Endodermal cell (in vitro differentiated cells): ENCODE results near the gene DDX19B. TPM values are rescaled to one million over a fixed set of nuclear protein-coding genes. Genes with fewer than 3 reads are reported as not detected.

Experiments
- DNase-seq: peaks from one replicate; pipeline ENCODE4 v3.0.0-alpha.2; 2017
- H3K27ac ChIP-seq: 2 replicates; pipeline ENCODE4 v1.5.1; 2013; ENCODE audit warnings: mild to moderate bottlenecking, low read depth, low read length, moderate library complexity
- H3K27me3 ChIP-seq: 2 replicates; pipeline ENCODE4 v1.6.1; 2013; ENCODE audit warnings: mild to moderate bottlenecking, low read length, moderate library complexity; ENCODE audit not compliant: insufficient read depth, control insufficient read depth, poor library complexity, severe bottlenecking
- H3K36me3 ChIP-seq: 2 replicates; pipeline ENCODE4 v1.7.0; 2013; ENCODE audit warnings: mild to moderate bottlenecking, low read length, moderate library complexity; ENCODE audit not compliant: control insufficient read depth, insufficient read depth
- H3K4me1 ChIP-seq: one replicate; pipeline ENCODE4 v1.7.0; 2013; ENCODE audit warnings: low read length; ENCODE audit not compliant: control insufficient read depth, insufficient read depth
- H3K4me3 ChIP-seq: 2 replicates; pipeline ENCODE4 v1.5.1; 2013; ENCODE audit warnings: mild to moderate bottlenecking, low read length, moderate library complexity
- H3K9ac ChIP-seq: 2 replicates; pipeline ENCODE4 v1.6.1; 2013; ENCODE audit warnings: mild to moderate bottlenecking, low read length, moderate library complexity; ENCODE audit not compliant: poor library complexity, severe bottlenecking; ENCODE audit errors: extremely low read depth
- H3K9me3 ChIP-seq: 2 replicates; pipeline ENCODE4 v1.6.1; 2013; ENCODE audit warnings: mild to moderate bottlenecking, low read length, moderate library complexity; ENCODE audit not compliant: control insufficient read depth
- H3K27ac Mint-ChIP-seq: 2 replicates; pipeline ENCODE4 v1.8.0; 2020; ENCODE audit warnings: mixed read lengths
- H3K27me3 Mint-ChIP-seq: 2 replicates; pipeline ENCODE4 v1.8.0; 2021; ENCODE audit warnings: mild to moderate bottlenecking, mixed read lengths; ENCODE audit not compliant: insufficient read depth
- H3K36me3 Mint-ChIP-seq: 2 replicates; pipeline ENCODE4 v1.8.0; 2020; ENCODE audit warnings: low read depth, mixed read lengths
- H3K4me1 Mint-ChIP-seq: 2 replicates; pipeline ENCODE4 v1.8.0; 2020; ENCODE audit warnings: mixed read lengths
- H3K4me3 Mint-ChIP-seq: 2 replicates; pipeline ENCODE4 v1.8.0; 2020; ENCODE audit warnings: mild to moderate bottlenecking, moderate library complexity, mixed read lengths
- H3K9me3 Mint-ChIP-seq: 2 replicates; pipeline ENCODE4 v1.8.0; 2020; ENCODE audit warnings: mild to moderate bottlenecking, mixed read lengths
- WGBS, 2 experiments: methylation state at CpG; one replicate each; pipeline versions ENCODE4 v1.1.5 to v1.1.7; 2013; ENCODE audit warnings: missing lambda C conversion rate in 2 of 2, mixed read lengths in 1 of 2; ENCODE audit not compliant: insufficient coverage in 1 of 2, insufficient read length in 1 of 2; 5-methylcytosine and 5-hydroxymethylcytosine counted together
- total RNA-seq, 2 donors: library from RNA; stranded (reverse); fragmentation: NEBNext Ultra II Directional in 1 of 2; extraction: Animal tissue kit (Norgen Biotek cat#: 25700) in 1 of 2; gene quantifications; 2 replicates in 1 of 2; 3 replicates in 1 of 2; pipeline ENCODE4 v1.2.1, GENCODE V29; 2021
- TF ChIP-seq, protein P1 (sequence below): fragments of 200-600 bp; sonication (generic); conservative IDR thresholded peaks from 2 replicates; pipeline ENCODE4 v1.5.0; 2021; ENCODE audit warnings: antibody characterized with exemption, mild to moderate bottlenecking

DDX19B gene
- total RNA-seq, 2 donors from 2014 or later = 39.2 to 43.5 TPM

DNA sequence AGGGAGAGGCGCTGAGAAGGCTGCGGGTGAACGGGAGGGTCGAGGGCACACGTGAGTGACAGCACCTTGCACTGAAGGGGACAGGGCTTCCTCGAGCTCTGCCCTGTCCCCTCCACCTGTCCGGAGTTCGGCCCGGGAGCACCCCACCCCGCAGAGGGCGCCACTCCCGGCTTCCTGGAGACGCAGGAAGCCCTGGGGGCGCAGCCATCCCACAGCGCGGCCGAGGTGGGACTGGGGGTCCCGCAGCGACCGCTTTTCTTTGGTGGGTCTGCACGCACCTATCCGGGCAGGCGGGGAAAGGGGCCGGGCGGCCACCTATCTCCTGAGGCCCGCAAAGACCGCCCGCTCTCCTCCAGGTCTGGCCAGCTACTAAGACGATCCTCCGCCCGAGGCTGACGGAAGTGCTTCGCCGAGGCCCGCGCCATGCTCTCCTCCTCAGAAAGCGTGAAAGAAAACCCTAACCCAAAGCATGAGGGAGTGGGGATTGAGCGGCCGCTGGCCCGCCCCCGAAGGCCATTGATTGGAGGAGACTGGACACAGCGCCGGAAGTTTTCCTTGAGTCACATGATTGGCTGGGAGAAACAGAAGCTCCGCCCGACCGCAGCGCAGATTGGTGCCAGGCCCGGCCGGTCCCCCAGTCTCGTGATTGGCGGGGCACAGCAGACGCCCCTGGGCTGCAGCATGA is 82.1 kb downstream of the DDX19B start:
- peaks cover 41% of the 10 kb centered on the region for H3K36me3 Mint-ChIP-seq
- TF ChIP-seq, protein P1, sequence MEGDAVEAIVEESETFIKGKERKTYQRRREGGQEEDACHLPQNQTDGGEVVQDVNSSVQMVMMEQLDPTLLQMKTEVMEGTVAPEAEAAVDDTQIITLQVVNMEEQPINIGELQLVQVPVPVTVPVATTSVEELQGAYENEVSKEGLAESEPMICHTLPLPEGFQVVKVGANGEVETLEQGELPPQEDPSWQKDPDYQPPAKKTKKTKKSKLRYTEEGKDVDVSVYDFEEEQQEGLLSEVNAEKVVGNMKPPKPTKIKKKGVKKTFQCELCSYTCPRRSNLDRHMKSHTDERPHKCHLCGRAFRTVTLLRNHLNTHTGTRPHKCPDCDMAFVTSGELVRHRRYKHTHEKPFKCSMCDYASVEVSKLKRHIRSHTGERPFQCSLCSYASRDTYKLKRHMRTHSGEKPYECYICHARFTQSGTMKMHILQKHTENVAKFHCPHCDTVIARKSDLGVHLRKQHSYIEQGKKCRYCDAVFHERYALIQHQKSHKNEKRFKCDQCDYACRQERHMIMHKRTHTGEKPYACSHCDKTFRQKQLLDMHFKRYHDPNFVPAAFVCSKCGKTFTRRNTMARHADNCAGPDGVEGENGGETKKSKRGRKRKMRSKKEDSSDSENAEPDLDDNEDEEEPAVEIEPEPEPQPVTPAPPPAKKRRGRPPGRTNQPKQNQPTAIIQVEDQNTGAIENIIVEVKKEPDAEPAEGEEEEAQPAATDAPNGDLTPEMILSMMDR = peak; percentile 61
- WGBS, 2 experiments = 1 to 2% methylated on average over 17 to 52 of the region's 52 CpGs
- Histone ChIP-seq H3K9ac (peak overlapping the region; percentile 71), H3K27me3 (no peaks in the 10 kb centered on the region), H3K36me3 (peaks cover 56% of the 10 kb centered on the region), H3K27ac (peak overlapping the region; percentile 89), H3K4me3 (peak overlapping the region; percentile 86), H3K9me3 (no peaks in the 10 kb centered on the region), H3K4me1 (no peaks in the 10 kb centered on the region)
- H3K9me3 Mint-ChIP-seq = no peaks in the 10 kb centered on the region
- peak overlapping the region; percentile 82 for H3K4me3 Mint-ChIP-seq
- peak overlapping the region; percentile 93 for H3K27ac Mint-ChIP-seq
- DNase-seq = peak; percentile 99
- peaks cover 3% of the 10 kb centered on the region for H3K4me1 Mint-ChIP-seq
- no peaks in the 10 kb centered on the region for H3K27me3 Mint-ChIP-seq

DNA sequence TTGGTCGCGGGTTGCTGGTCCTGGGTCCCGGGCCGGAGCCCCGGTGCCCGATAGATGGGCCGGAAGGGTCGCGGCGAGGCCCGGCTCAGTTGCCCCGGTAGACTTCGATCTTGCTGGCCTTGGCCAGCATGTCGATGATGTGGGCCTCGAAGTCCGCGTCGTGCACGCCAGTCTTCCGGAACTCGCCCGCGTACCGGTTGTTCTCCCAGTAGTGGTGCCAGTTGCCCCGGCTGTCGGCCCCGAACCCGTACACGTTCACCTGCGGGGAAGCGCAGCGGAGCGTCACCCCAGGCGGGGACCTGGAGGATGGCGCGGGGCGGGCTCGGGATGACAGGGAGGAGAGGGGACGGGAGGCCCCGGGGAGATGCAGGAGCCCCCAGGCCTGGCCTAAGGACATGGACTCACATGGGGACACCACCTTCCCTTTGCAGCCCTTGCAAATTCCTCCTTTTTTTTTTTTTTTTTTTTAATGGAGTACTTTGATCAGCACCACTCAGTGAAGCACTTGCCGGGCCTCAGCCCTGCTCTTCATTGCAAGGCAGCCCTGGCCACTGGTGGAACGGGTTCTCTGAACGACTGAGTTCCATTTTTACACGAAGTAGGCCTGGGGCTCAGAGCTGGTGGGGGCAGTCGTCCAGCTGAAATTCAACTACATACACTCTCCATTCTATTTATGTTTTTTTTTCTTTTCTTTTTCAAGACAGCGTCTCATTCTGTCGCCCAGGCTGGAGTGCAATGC is 82.8 kb downstream of the DDX19B start:
- no peak overlapping the region for H3K27ac Mint-ChIP-seq
- Histone ChIP-seq H3K27me3 (no peaks in the 10 kb centered on the region), H3K36me3 (peaks cover 60% of the 10 kb centered on the region), H3K4me3 (no peak overlapping the region), H3K4me1 (no peaks in the 10 kb centered on the region), H3K9ac (no peak overlapping the region), H3K9me3 (no peaks in the 10 kb centered on the region), H3K27ac (peak overlapping the region; percentile 38)
- no peaks in the 10 kb centered on the region for H3K9me3 Mint-ChIP-seq
- peaks cover 39% of the 10 kb centered on the region for H3K36me3 Mint-ChIP-seq
- 29 to 39% methylated on average over 32 to 47 of the region's 47 CpGs for WGBS, 2 experiments
- no peak for DNase-seq
- TF ChIP-seq, protein P1 = no peak
- H3K4me3 Mint-ChIP-seq = peak overlapping the region; percentile 82
- no peaks in the 10 kb centered on the region for H3K4me1 Mint-ChIP-seq
- no peaks in the 10 kb centered on the region for H3K27me3 Mint-ChIP-seq

DNA sequence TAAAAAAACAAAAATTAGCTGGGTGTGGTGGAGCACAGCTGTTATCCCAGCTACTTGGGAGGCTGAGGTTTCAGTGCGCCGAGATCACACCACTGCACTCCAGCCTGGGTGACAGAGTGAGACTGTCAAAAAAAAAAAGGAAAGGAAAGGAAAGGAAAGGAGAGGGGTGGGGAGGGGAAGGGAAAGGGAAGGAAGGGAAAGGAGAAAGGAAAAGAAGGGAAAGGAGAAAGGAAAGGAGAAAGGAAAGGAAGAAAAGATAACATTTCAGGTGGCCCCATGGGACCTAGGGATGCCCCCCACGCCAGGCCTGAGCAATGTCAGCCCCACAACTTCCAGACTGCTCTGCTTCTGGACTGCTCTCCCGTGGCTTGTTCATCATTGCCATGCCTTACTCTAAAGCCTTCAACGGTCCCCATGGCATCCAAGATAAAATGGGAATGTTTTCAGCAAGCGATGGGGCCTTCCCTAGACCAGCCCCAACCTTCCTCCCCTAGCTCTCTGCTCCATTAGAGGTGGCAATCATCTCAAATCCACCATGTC is 84.5 kb downstream of the DDX19B start:
- Histone ChIP-seq H3K9me3 (no peaks in the 10 kb centered on the region), H3K4me3 (no peak overlapping the region), H3K36me3 (peaks cover 69% of the 10 kb centered on the region), H3K27me3 (no peaks in the 10 kb centered on the region), H3K9ac (no peak overlapping the region), H3K27ac (no peak overlapping the region), H3K4me1 (no peaks in the 10 kb centered on the region)
- Mint-ChIP-seq H3K4me3 (no peak overlapping the region), H3K27me3 (no peaks in the 10 kb centered on the region), H3K36me3 (peaks cover 46% of the 10 kb centered on the region), H3K4me1 (no peaks in the 10 kb centered on the region), H3K9me3 (no peaks in the 10 kb centered on the region), H3K27ac (no peak overlapping the region)
- no peak for DNase-seq
- WGBS, 2 experiments = 95 to 98% methylated on average over 6 of the region's 6 CpGs
- TF ChIP-seq, protein P1 = no peak

Other genes with a start within 250 kb of the DDX19B start
- 10 to 100 TPM; 28.3 to 28.6 TPM for gene PDPR, start 184.9 kb upstream of the DDX19B start, total RNA-seq
- under 1 TPM in 1 of 2 donors, not detected in 1; 0.20 TPM for gene CLEC18C, start 125.4 kb upstream of the DDX19B start, total RNA-seq
- 10 to 100 TPM; 31.1 to 33.6 TPM for gene EXOSC6, start 47.2 kb upstream of the DDX19B start, total RNA-seq
- gene AARS1, start 9.7 kb upstream of the DDX19B start, total RNA-seq = 100 to 1,000 TPM; 132 to 143 TPM
- 10 to 100 TPM; 45.7 to 46.1 TPM for gene DDX19A, start 47.7 kb downstream of the DDX19B start, total RNA-seq
- 10 to 100 TPM; 56.4 to 57.8 TPM for gene ST3GAL2, start 139.9 kb downstream of the DDX19B start, total RNA-seq
- gene FCSK, start 155.4 kb downstream of the DDX19B start, total RNA-seq = 10 to 100 TPM; 18.7 to 19.5 TPM
- 10 to 100 TPM; 62.7 to 71.4 TPM for gene COG4, start 224.4 kb downstream of the DDX19B start, total RNA-seq
- gene SF3B3, start 224.6 kb downstream of the DDX19B start, total RNA-seq = 100 to 1,000 TPM; 479 to 484 TPM